Measurements from ENCODE around the gene PIPOX. TPM values are rescaled to one million over a fixed set of nuclear protein-coding genes. Genes with fewer than 3 reads are reported as not detected.

Gene PIPOX
- polyA plus RNA-seq, 4 donors, result 2.9 to 35.4 (median 12.1) TPM

GRCh38 chr17:29077320-29077719 is 34.4 kb downstream of the PIPOX start:
- Histone ChIP-seq H3K4me1 (ENCODE audit: control insufficient read depth in 3 of 3, insufficient read depth in 2 of 3, low read depth in 1 of 3, low read length in 2 of 3) (no peaks in the 10 kb centered on the region), H3K27ac (ENCODE audit: low read depth in 1 of 3, low read length in 2 of 3) (no peak overlapping the region), H3K4me3 (ENCODE audit: low read depth in 1 of 3, low read length in 3 of 3) (no peak overlapping the region), H3K27me3 (ENCODE audit: control insufficient read depth in 3 of 3, insufficient read depth in 3 of 3, low read length in 3 of 3) (no peaks in the 10 kb centered on the region), H3K9me3 (ENCODE audit: control insufficient read depth in 2 of 2, insufficient read depth in 1 of 2, low read depth in 1 of 2, low read length in 1 of 2) (no peaks in the 10 kb centered on the region), H3K36me3 (ENCODE audit: control insufficient read depth in 3 of 3, insufficient read depth in 2 of 3, low read depth in 1 of 3, low read length in 3 of 3) (peaks cover 9 to 76% (median 18%) of the 10 kb centered on the region in 3 donors)
- 93 to 96% (median 94%) methylated on average over 7 of the region's 7 CpGs for WGBS, 3 donors
- FAIRE-seq (no peak), DNase-seq (no peak)

- no peaks in the 10 kb centered on the region for H3K9me3 ChIP-seq (ENCODE audit: control insufficient read depth in 2 of 2, insufficient read depth in 1 of 2, low read depth in 1 of 2, low read length in 1 of 2)
- WGBS, 3 donors, result 89 to 92% (median 91%) methylated on average over 9 of the region's 9 CpGs
- H3K36me3 ChIP-seq (ENCODE audit: control insufficient read depth in 3 of 3, insufficient read depth in 2 of 3, low read depth in 1 of 3, low read length in 3 of 3), result peaks cover 9 to 85% (median 20%) of the 10 kb centered on the region in 3 donors
- DNase-seq (no peak), FAIRE-seq (no peak)
- H3K27ac ChIP-seq (ENCODE audit: low read depth in 1 of 3, low read length in 2 of 3), result no peak overlapping the region
- no peaks in the 10 kb centered on the region for H3K4me1 ChIP-seq (ENCODE audit: control insufficient read depth in 3 of 3, insufficient read depth in 2 of 3, low read depth in 1 of 3, low read length in 2 of 3)
- H3K27me3 ChIP-seq (ENCODE audit: control insufficient read depth in 3 of 3, insufficient read depth in 3 of 3, low read length in 3 of 3), result no peaks in the 10 kb centered on the region
- no peak overlapping the region for H3K4me3 ChIP-seq (ENCODE audit: low read depth in 1 of 3, low read length in 3 of 3)
Observed at GRCh38 chr17:29078183-29079045, 35.5 kb downstream of the PIPOX start.

DNA sequence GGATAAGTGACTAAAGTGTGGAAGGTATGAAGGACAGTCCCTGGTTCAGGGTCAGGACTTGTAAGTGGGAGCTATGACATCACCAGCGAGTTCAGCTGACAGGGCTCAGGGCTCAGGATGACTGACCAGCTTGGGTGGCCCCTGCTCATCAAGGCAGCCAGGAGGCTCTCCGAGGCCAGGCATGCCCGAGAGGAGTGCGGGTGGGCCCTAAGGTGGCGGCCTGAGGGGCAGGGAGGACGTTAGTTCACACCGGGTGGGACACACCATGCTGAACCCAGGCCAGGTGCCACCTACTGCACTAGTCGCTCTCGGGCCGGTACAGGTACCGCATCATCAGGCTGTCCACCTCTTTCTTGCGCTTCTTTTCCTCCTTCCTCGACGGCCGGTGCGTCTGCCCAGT is 36.5 kb downstream of the PIPOX start:
- Histone ChIP-seq H3K4me1 (ENCODE audit: control insufficient read depth in 3 of 3, insufficient read depth in 2 of 3, low read depth in 1 of 3, low read length in 2 of 3) (no peaks in the 10 kb centered on the region), H3K4me3 (ENCODE audit: low read depth in 1 of 3, low read length in 3 of 3) (no peak overlapping the region), H3K27me3 (ENCODE audit: control insufficient read depth in 3 of 3, insufficient read depth in 3 of 3, low read length in 3 of 3) (no peaks in the 10 kb centered on the region), H3K27ac (ENCODE audit: low read depth in 1 of 3, low read length in 2 of 3) (no peak overlapping the region), H3K9me3 (ENCODE audit: control insufficient read depth in 2 of 2, insufficient read depth in 1 of 2, low read depth in 1 of 2, low read length in 1 of 2) (no peaks in the 10 kb centered on the region), H3K36me3 (ENCODE audit: control insufficient read depth in 3 of 3, insufficient read depth in 2 of 3, low read depth in 1 of 3, low read length in 3 of 3) (peaks cover 9 to 84% (median 27%) of the 10 kb centered on the region in 3 donors)
- 94 to 99% (median 96%) methylated on average over 16 of the region's 16 CpGs for WGBS, 3 donors
- FAIRE-seq (no peak), DNase-seq (no peak)

DNA sequence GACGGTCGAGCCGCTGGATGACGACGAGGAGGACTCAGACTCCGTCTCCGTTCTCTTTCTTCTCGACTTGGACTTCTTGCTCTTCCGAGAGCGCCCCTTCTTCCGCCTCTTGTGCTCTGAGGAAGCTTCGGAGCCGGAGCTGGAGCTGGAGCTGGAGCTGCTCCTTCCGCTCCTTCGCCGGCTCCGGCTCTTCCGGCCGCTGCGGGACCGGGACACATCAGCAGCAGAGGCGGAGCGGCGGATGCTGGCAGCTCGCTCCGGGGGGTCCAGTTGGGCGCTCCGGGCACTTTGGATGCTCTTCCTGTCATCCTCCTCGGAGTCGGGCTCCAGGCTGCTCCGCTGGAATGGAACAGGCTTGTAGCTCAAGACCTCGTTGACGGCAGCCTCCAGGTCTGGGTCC is 36.9 kb downstream of the PIPOX start:
- Histone ChIP-seq H3K4me1 (ENCODE audit: control insufficient read depth in 3 of 3, insufficient read depth in 2 of 3, low read depth in 1 of 3, low read length in 2 of 3) (no peaks in the 10 kb centered on the region), H3K27me3 (ENCODE audit: control insufficient read depth in 3 of 3, insufficient read depth in 3 of 3, low read length in 3 of 3) (no peaks in the 10 kb centered on the region), H3K4me3 (ENCODE audit: low read depth in 1 of 3, low read length in 3 of 3) (no peak overlapping the region), H3K36me3 (ENCODE audit: control insufficient read depth in 3 of 3, insufficient read depth in 2 of 3, low read depth in 1 of 3, low read length in 3 of 3) (peaks cover 13 to 84% (median 25%) of the 10 kb centered on the region in 3 donors), H3K9me3 (ENCODE audit: control insufficient read depth in 2 of 2, insufficient read depth in 1 of 2, low read depth in 1 of 2, low read length in 1 of 2) (no peaks in the 10 kb centered on the region), H3K27ac (ENCODE audit: low read depth in 1 of 3, low read length in 2 of 3) (no peak overlapping the region)
- DNase-seq (no peak), FAIRE-seq (no peak)
- 92 to 97% (median 96%) methylated on average over 33 of the region's 33 CpGs for WGBS, 3 donors

DNA sequence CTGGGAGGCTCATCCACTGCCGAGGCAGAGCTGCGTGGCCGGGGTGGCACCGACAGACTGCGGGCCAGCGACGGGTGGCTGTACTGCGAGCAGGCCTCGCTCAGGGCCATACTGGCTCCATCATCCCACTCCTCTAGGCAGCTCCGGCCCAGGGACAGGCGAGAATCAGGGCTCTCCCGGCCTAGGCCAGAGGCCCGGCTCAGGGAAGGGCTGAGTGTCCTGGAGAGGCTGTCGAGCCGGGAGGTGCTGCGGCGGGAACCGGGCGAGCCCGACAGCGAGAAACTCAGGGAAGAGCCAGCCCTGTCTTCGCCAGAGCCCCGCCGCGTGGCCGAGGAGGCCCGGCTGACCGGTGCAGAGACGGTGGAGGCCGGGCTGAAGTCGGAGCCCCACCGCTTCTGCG is 37.4 kb downstream of the PIPOX start:
- Histone ChIP-seq H3K27ac (ENCODE audit: low read depth in 1 of 3, low read length in 2 of 3) (no peak overlapping the region), H3K27me3 (ENCODE audit: control insufficient read depth in 3 of 3, insufficient read depth in 3 of 3, low read length in 3 of 3) (no peaks in the 10 kb centered on the region), H3K9me3 (ENCODE audit: control insufficient read depth in 2 of 2, insufficient read depth in 1 of 2, low read depth in 1 of 2, low read length in 1 of 2) (no peaks in the 10 kb centered on the region), H3K36me3 (ENCODE audit: control insufficient read depth in 3 of 3, insufficient read depth in 2 of 3, low read depth in 1 of 3, low read length in 3 of 3) (peaks cover 13 to 86% (median 28%) of the 10 kb centered on the region in 3 donors), H3K4me3 (ENCODE audit: low read depth in 1 of 3, low read length in 3 of 3) (no peak overlapping the region), H3K4me1 (ENCODE audit: control insufficient read depth in 3 of 3, insufficient read depth in 2 of 3, low read depth in 1 of 3, low read length in 2 of 3) (no peaks in the 10 kb centered on the region)
- no peak for FAIRE-seq
- DNase-seq, result no peak
- 95 to 97% (median 97%) methylated on average over 17 to 33 of the region's 33 CpGs for WGBS, 3 donors

DNA sequence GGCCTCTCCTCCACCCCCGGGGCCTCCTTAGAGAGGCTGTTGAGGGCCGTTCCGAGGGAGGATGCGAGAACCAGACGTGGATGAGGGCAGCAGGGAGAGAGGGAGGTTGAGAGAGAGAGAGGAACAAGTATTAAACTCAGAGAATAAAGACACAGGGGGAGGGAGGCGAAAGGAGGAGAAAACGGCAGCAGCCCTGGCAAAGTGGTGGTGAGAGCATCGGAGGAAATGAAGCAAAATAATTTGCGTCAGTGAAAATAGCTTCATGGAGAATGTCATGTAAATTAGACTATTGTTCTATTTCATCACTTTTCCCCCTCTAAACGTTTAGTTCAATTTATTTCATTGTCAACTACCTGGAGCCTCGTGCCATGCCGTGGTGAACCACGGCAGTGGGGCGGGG is 38.0 kb downstream of the PIPOX start:
- DNase-seq (no peak), FAIRE-seq (no peak)
- H3K4me3 ChIP-seq (ENCODE audit: low read depth in 1 of 3, low read length in 3 of 3), result no peak overlapping the region
- H3K9me3 ChIP-seq (ENCODE audit: control insufficient read depth in 2 of 2, insufficient read depth in 1 of 2, low read depth in 1 of 2, low read length in 1 of 2), result no peaks in the 10 kb centered on the region
- no peak overlapping the region for H3K27ac ChIP-seq (ENCODE audit: low read depth in 1 of 3, low read length in 2 of 3)
- 90 to 92% (median 90%) methylated on average over 14 of the region's 14 CpGs for WGBS, 3 donors
- peaks cover 13 to 88% (median 29%) of the 10 kb centered on the region in 3 donors for H3K36me3 ChIP-seq (ENCODE audit: control insufficient read depth in 3 of 3, insufficient read depth in 2 of 3, low read depth in 1 of 3, low read length in 3 of 3)
- no peaks in the 10 kb centered on the region for H3K4me1 ChIP-seq (ENCODE audit: control insufficient read depth in 3 of 3, insufficient read depth in 2 of 3, low read depth in 1 of 3, low read length in 2 of 3)
- no peaks in the 10 kb centered on the region for H3K27me3 ChIP-seq (ENCODE audit: control insufficient read depth in 3 of 3, insufficient read depth in 3 of 3, low read length in 3 of 3)

DNA sequence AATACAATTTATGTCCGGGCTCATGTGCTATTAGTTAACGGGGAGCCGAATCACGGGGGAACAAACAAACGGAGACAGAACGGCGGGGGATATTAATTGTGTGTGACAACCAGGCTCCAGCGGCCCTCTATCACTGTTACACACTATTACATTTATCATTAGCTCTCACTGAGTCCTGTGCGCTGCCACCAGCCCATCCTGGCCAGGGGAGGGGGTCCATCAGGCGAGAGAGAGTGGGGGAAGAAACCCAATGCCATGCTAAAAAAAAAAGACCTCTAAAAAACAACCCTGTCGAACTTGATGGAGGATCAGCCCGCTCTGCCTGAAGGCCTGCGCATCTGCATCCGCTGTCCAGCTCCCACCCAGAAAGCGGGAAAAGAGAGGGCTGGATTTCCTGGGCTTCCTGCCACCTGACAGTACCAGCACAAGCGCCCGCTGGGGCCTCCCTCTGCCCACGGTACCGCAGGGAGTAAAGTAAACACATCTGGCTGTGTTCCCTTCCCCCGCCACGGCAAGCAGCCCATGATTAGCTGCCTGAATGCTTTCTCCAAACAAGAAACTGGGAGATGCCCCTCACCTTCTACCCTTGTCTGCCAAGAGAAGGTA is 41.7 kb downstream of the PIPOX start:
- H3K27me3 ChIP-seq (ENCODE audit: control insufficient read depth in 3 of 3, insufficient read depth in 3 of 3, low read length in 3 of 3), result no peaks in the 10 kb centered on the region
- peaks cover 18 to 92% (median 40%) of the 10 kb centered on the region in 3 donors for H3K36me3 ChIP-seq (ENCODE audit: control insufficient read depth in 3 of 3, insufficient read depth in 2 of 3, low read depth in 1 of 3, low read length in 3 of 3)
- WGBS, 3 donors, result 80 to 89% (median 86%) methylated on average over 21 of the region's 21 CpGs
- FAIRE-seq (no peak), DNase-seq (peak in 1 of 2 donors; percentile 16)
- no peaks in the 10 kb centered on the region for H3K9me3 ChIP-seq (ENCODE audit: control insufficient read depth in 2 of 2, insufficient read depth in 1 of 2, low read depth in 1 of 2, low read length in 1 of 2)
- no peaks in the 10 kb centered on the region for H3K4me1 ChIP-seq (ENCODE audit: control insufficient read depth in 3 of 3, insufficient read depth in 2 of 3, low read depth in 1 of 3, low read length in 2 of 3)
- H3K4me3 ChIP-seq (ENCODE audit: low read depth in 1 of 3, low read length in 3 of 3), result no peak overlapping the region
- no peak overlapping the region for H3K27ac ChIP-seq (ENCODE audit: low read depth in 1 of 3, low read length in 2 of 3)

- Histone ChIP-seq H3K27ac (ENCODE audit: low read depth in 1 of 3, low read length in 2 of 3) (no peak overlapping the region), H3K4me1 (ENCODE audit: control insufficient read depth in 3 of 3, insufficient read depth in 2 of 3, low read depth in 1 of 3, low read length in 2 of 3) (no peaks in the 10 kb centered on the region), H3K36me3 (ENCODE audit: control insufficient read depth in 3 of 3, insufficient read depth in 2 of 3, low read depth in 1 of 3, low read length in 3 of 3) (peaks cover 17 to 92% (median 39%) of the 10 kb centered on the region in 3 donors), H3K4me3 (ENCODE audit: low read depth in 1 of 3, low read length in 3 of 3) (no peak overlapping the region), H3K27me3 (ENCODE audit: control insufficient read depth in 3 of 3, insufficient read depth in 3 of 3, low read length in 3 of 3) (no peaks in the 10 kb centered on the region), H3K9me3 (ENCODE audit: control insufficient read depth in 2 of 2, insufficient read depth in 1 of 2, low read depth in 1 of 2, low read length in 1 of 2) (no peaks in the 10 kb centered on the region)
- FAIRE-seq, result no peak
- 89 to 95% (median 91%) methylated on average over 12 of the region's 12 CpGs for WGBS, 3 donors
- no peak for DNase-seq
Observed at GRCh38 chr17:29085223-29085622, 42.3 kb downstream of the PIPOX start.

Measured in small intestine (tissue), 7 donors.